AG04449 (cell line): ENCODE results near the gene MX2.

Experiments
- CTCF ChIA-PET: fragments of 350-600 bp; formaldehyde crosslinking; extraction: SDS; loops from one replicate; lab custom pipeline; 2021; ENCODE audit warnings: antibody characterized with exemption; lab: Yijun Ruan, JAX
- POLR2A ChIA-PET: fragments of 400-600, 350-600 bp; formaldehyde crosslinking; extraction: SDS; loops from one replicate; lab custom pipeline; 2020; ENCODE audit warnings: antibody characterized with exemption, inconsistent platforms; lab: Yijun Ruan, JAX
- DNase-seq: peaks from one replicate; pipeline ENCODE4 v3.0.0-alpha.2; 2010; ENCODE audit warnings: low read depth, low spot score
- H3K4me3 ChIP-seq: 2 replicates; pipeline ENCODE4 v1.5.1; 2011; ENCODE audit warnings: low read depth, mild to moderate bottlenecking, control low read depth, low read length
- CTCF ChIP-seq: IDR thresholded peaks from one replicate; pipeline ENCODE4 v1.5.1; 2011; ENCODE audit warnings: mild to moderate bottlenecking, moderate library complexity, low read length, control low read depth, inconsistent platforms; ENCODE audit not compliant: insufficient read depth; ENCODE audit errors: missing control alignments

The MX2 gene

GRCh38 chr21:41367945-41368734 is 6.3 kb downstream of the MX2 start:
- CTCF ChIA-PET: interaction anchor here (0.9 kb wide), 1 partner anchor 85 kb away, joined by 3 read pairs; no protein-coding TSS in a partner anchor
- no peak overlapping the region for H3K4me3 ChIP-seq
- POLR2A ChIA-PET: no interaction called here
- DNase-seq: no peak
- TF ChIP-seq CTCF: no peak

GRCh38 chr21:41368735-41369104 is 6.9 kb downstream of the MX2 start:
- CTCF ChIA-PET: interaction anchor here (0.9 kb wide), 1 partner anchor 89 kb away, joined by 3 read pairs; no protein-coding TSS in a partner anchor
- H3K4me3 ChIP-seq: no peak overlapping the region

GRCh38 chr21:41369105-41369919 is 7.5 kb downstream of the MX2 start:
- CTCF ChIA-PET: interaction anchor here (0.9 kb wide), 1 partner anchor 89 kb away, joined by 3 read pairs; no protein-coding TSS in a partner anchor
- no peak for DNase-seq
- no peak for TF ChIP-seq CTCF
- POLR2A ChIA-PET: no interaction called here
- no peak overlapping the region for H3K4me3 ChIP-seq

More at GRCh38 chr21:41368735-41369104, 6.9 kb downstream of the MX2 start:
- POLR2A ChIA-PET: no interaction called here
- no peak for TF ChIP-seq CTCF
- DNase-seq: no peak

GRCh38 chr21:41369920-41370839 is 8.4 kb downstream of the MX2 start:
- no peak for TF ChIP-seq CTCF
- ChIA-PET CTCF (no interaction called here), POLR2A (no interaction called here)
- DNase-seq: no peak
- H3K4me3 ChIP-seq: no peak overlapping the region

- DNase-seq: no peak
- POLR2A ChIA-PET: no interaction called here
- CTCF ChIA-PET: no interaction called here
- no peak for TF ChIP-seq CTCF
- no peak overlapping the region for H3K4me3 ChIP-seq
Observed at GRCh38 chr21:41370840-41371684, 9.2 kb downstream of the MX2 start.
